IPS-NIHi7 (cell line): Measurements from ENCODE around the gene ADAM15.
A peak's percentile ranks its signal among the peaks of the same experiment; 100 is the strongest.

Experiments used
- DNase-seq: peaks from one replicate; pipeline ENCODE4 v3.0.0; 2012; ENCODE audit warnings: mixed read lengths; ENCODE audit errors: extremely low spot score

Gene ADAM15

GRCh38 chr1:155050560-155051341 is at the start of gene ADAM15:
Gene ADAM15 (plus strand): TSS chr1:155051316. CDS start chr1:155051387, 71 bp downstream.
- DNase-seq, result peak; percentile 96

GRCh38 chr1:155001425-155001674 is 49.8 kb upstream of the ADAM15 start:
- DNase-seq, result no peak

- DNase-seq, result peak; percentile 91
Observed at GRCh38 chr1:155001675-155002463, 49.2 kb upstream of the ADAM15 start.

GRCh38 chr1:155002464-155003226 is 48.5 kb upstream of the ADAM15 start, which contains the start of gene ZBTB7B:
Gene ZBTB7B (plus strand): TSS chr1:155002802. CDS start chr1:155014661, 11,859 bp downstream.
- no peak for DNase-seq

GRCh38 chr1:155003227-155003765 is 47.8 kb upstream of the ADAM15 start:
- DNase-seq, result no peak

- peak; percentile 53 for DNase-seq
Observed at GRCh38 chr1:155003766-155004351, 47.3 kb upstream of the ADAM15 start.

GRCh38 chr1:155004352-155005075 is 46.6 kb upstream of the ADAM15 start:
- no peak for DNase-seq

GRCh38 chr1:155005076-155006011 is 45.8 kb upstream of the ADAM15 start:
- DNase-seq, result no peak

- no peak for DNase-seq
Observed at GRCh38 chr1:155006601-155007101, 44.5 kb upstream of the ADAM15 start.

- DNase-seq, result no peak
Observed at GRCh38 chr1:155007251-155007828, 43.8 kb upstream of the ADAM15 start.

- no peak for DNase-seq
Observed at GRCh38 chr1:155008015-155008941, 42.8 kb upstream of the ADAM15 start.

- DNase-seq, result no peak
Observed at GRCh38 chr1:155009221-155009711, 41.9 kb upstream of the ADAM15 start.

- DNase-seq, result no peak
Observed at GRCh38 chr1:155009742-155010141, 41.4 kb upstream of the ADAM15 start.

GRCh38 chr1:155010211-155010918 is 40.8 kb upstream of the ADAM15 start:
- DNase-seq, result no peak

- DNase-seq, result no peak
Observed at GRCh38 chr1:155011004-155011416, 40.1 kb upstream of the ADAM15 start.

GRCh38 chr1:155011437-155012025 is 39.6 kb upstream of the ADAM15 start:
- no peak for DNase-seq

- DNase-seq, result peak; percentile 89
Observed at GRCh38 chr1:155012026-155012546, 39.0 kb upstream of the ADAM15 start.
